Measurements from ENCODE around the gene SUCNR1. TPM values are rescaled to one million over a fixed set of nuclear protein-coding genes. Genes with fewer than 3 reads are reported as not detected.
"Not testable (repeated sequence)": the region's sequence is repeated elsewhere in the genome, so short reads cannot be mapped to it uniquely, and the experiment has no call there.

Gene SUCNR1
- polyA plus RNA-seq, 1 donor: 0.69 TPM

- WGBS (ENCODE audit: insufficient coverage, low lambda C conversion rate): 50% methylated on average over 2 of the region's 5 CpGs
- Histone ChIP-seq H3K27me3 (ENCODE audit: control insufficient read depth, insufficient read depth, low read length) (no peaks in the 10 kb centered on the region), H3K4me3 (ENCODE audit: low read length) (no peak overlapping the region), H3K4me1 (ENCODE audit: control insufficient read depth, insufficient read depth, low read length) (no peaks in the 10 kb centered on the region), H3K27ac (ENCODE audit: low read length) (no peak overlapping the region), H3K9me3 (ENCODE audit: control insufficient read depth, low read depth, low read length) (no peaks in the 10 kb centered on the region), H3K36me3 (ENCODE audit: control insufficient read depth, insufficient read depth, low read length) (no peaks in the 10 kb centered on the region)
- peak; percentile 16 to 46 for DNase-seq
Measured at GRCh38 chr3:151918253-151919029, 45.0 kb downstream of the SUCNR1 start.

GRCh38 chr3:151919030-151919328 is 45.5 kb downstream of the SUCNR1 start:
- no peaks in the 10 kb centered on the region for H3K27me3 ChIP-seq (ENCODE audit: control insufficient read depth, insufficient read depth, low read length)
- H3K4me3 ChIP-seq (ENCODE audit: low read length): no peak overlapping the region
- H3K36me3 ChIP-seq (ENCODE audit: control insufficient read depth, insufficient read depth, low read length): no peaks in the 10 kb centered on the region
- no peak overlapping the region for H3K27ac ChIP-seq (ENCODE audit: low read length)
- no peak for DNase-seq
- WGBS (ENCODE audit: insufficient coverage, low lambda C conversion rate): no CpG with 5 or more reads among the region's 2 CpGs
- H3K9me3 ChIP-seq (ENCODE audit: control insufficient read depth, low read depth, low read length): no peaks in the 10 kb centered on the region
- H3K4me1 ChIP-seq (ENCODE audit: control insufficient read depth, insufficient read depth, low read length): no peaks in the 10 kb centered on the region

- H3K9me3 ChIP-seq (ENCODE audit: control insufficient read depth, low read depth, low read length): no peaks in the 10 kb centered on the region
- no peak for DNase-seq
- no CpG with 5 or more reads among the region's 3 CpGs for WGBS (ENCODE audit: insufficient coverage, low lambda C conversion rate)
Measured at GRCh38 chr3:151919446-151919845, 46.0 kb downstream of the SUCNR1 start.

GRCh38 chr3:151923901-151924300 is 50.5 kb downstream of the SUCNR1 start:
- Histone ChIP-seq H3K4me3 (ENCODE audit: low read length) (no peak overlapping the region), H3K4me1 (ENCODE audit: control insufficient read depth, insufficient read depth, low read length) (no peaks in the 10 kb centered on the region), H3K9me3 (ENCODE audit: control insufficient read depth, low read depth, low read length) (no peaks in the 10 kb centered on the region), H3K36me3 (ENCODE audit: control insufficient read depth, insufficient read depth, low read length) (no peaks in the 10 kb centered on the region), H3K27me3 (ENCODE audit: control insufficient read depth, insufficient read depth, low read length) (no peaks in the 10 kb centered on the region), H3K27ac (ENCODE audit: low read length) (no peak overlapping the region)
- WGBS (ENCODE audit: insufficient coverage, low lambda C conversion rate): 67% methylated on average over 1 of the region's 1 CpG
- no peak for DNase-seq

More at GRCh38 chr3:151919446-151919845, 46.0 kb downstream of the SUCNR1 start:
- Histone ChIP-seq H3K27ac (ENCODE audit: low read length) (no peak overlapping the region), H3K4me3 (ENCODE audit: low read length) (no peak overlapping the region), H3K4me1 (ENCODE audit: control insufficient read depth, insufficient read depth, low read length) (no peaks in the 10 kb centered on the region), H3K27me3 (ENCODE audit: control insufficient read depth, insufficient read depth, low read length) (no peaks in the 10 kb centered on the region), H3K36me3 (ENCODE audit: control insufficient read depth, insufficient read depth, low read length) (no peaks in the 10 kb centered on the region)

- H3K36me3 ChIP-seq (ENCODE audit: control insufficient read depth, insufficient read depth, low read length): no peaks in the 10 kb centered on the region
- no peak overlapping the region for H3K4me3 ChIP-seq (ENCODE audit: low read length)
- H3K27me3 ChIP-seq (ENCODE audit: control insufficient read depth, insufficient read depth, low read length): no peaks in the 10 kb centered on the region
- H3K9me3 ChIP-seq (ENCODE audit: control insufficient read depth, low read depth, low read length): no peaks in the 10 kb centered on the region
- WGBS (ENCODE audit: insufficient coverage, low lambda C conversion rate): 94% methylated on average over 2 of the region's 3 CpGs
- no peak for DNase-seq
- H3K27ac ChIP-seq (ENCODE audit: low read length): no peak overlapping the region
- no peaks in the 10 kb centered on the region for H3K4me1 ChIP-seq (ENCODE audit: control insufficient read depth, insufficient read depth, low read length)
Measured at GRCh38 chr3:151924753-151925152, 51.3 kb downstream of the SUCNR1 start.

- DNase-seq: no peak
- no CpG with 5 or more reads among the region's 4 CpGs for WGBS (ENCODE audit: insufficient coverage, low lambda C conversion rate)
Measured at GRCh38 chr3:151925419-151925818, 52.0 kb downstream of the SUCNR1 start.

GRCh38 chr3:151925876-151926275 is 52.4 kb downstream of the SUCNR1 start:
- DNase-seq: no peak

More at GRCh38 chr3:151925419-151925818, 52.0 kb downstream of the SUCNR1 start:
- H3K4me1 ChIP-seq (ENCODE audit: control insufficient read depth, insufficient read depth, low read length): no peaks in the 10 kb centered on the region
- H3K9me3 ChIP-seq (ENCODE audit: control insufficient read depth, low read depth, low read length): no peaks in the 10 kb centered on the region
- H3K4me3 ChIP-seq (ENCODE audit: low read length): no peak overlapping the region
- no peaks in the 10 kb centered on the region for H3K36me3 ChIP-seq (ENCODE audit: control insufficient read depth, insufficient read depth, low read length)
- H3K27me3 ChIP-seq (ENCODE audit: control insufficient read depth, insufficient read depth, low read length): no peaks in the 10 kb centered on the region
- no peak overlapping the region for H3K27ac ChIP-seq (ENCODE audit: low read length)

GRCh38 chr3:151926956-151927355 is 53.5 kb downstream of the SUCNR1 start:
- no peaks in the 10 kb centered on the region for H3K36me3 ChIP-seq (ENCODE audit: control insufficient read depth, insufficient read depth, low read length)
- WGBS (ENCODE audit: insufficient coverage, low lambda C conversion rate): no CpG with 5 or more reads among the region's 5 CpGs

More at GRCh38 chr3:151925876-151926275, 52.4 kb downstream of the SUCNR1 start:
- Histone ChIP-seq H3K4me3 (ENCODE audit: low read length) (no peak overlapping the region), H3K36me3 (ENCODE audit: control insufficient read depth, insufficient read depth, low read length) (no peaks in the 10 kb centered on the region), H3K27ac (ENCODE audit: low read length) (no peak overlapping the region), H3K4me1 (ENCODE audit: control insufficient read depth, insufficient read depth, low read length) (no peaks in the 10 kb centered on the region), H3K27me3 (ENCODE audit: control insufficient read depth, insufficient read depth, low read length) (no peaks in the 10 kb centered on the region), H3K9me3 (ENCODE audit: control insufficient read depth, low read depth, low read length) (no peaks in the 10 kb centered on the region)
- WGBS (ENCODE audit: insufficient coverage, low lambda C conversion rate): no CpG with 5 or more reads among the region's 2 CpGs

GRCh38 chr3:151927915-151928525 is 54.6 kb downstream of the SUCNR1 start:
- not testable (repeated sequence) for H3K27ac ChIP-seq (ENCODE audit: low read length); H3K27me3 ChIP-seq (ENCODE audit: control insufficient read depth, insufficient read depth, low read length); H3K9me3 ChIP-seq (ENCODE audit: control insufficient read depth, low read depth, low read length); H3K4me1 ChIP-seq (ENCODE audit: control insufficient read depth, insufficient read depth, low read length); DNase-seq; H3K36me3 ChIP-seq (ENCODE audit: control insufficient read depth, insufficient read depth, low read length); H3K4me3 ChIP-seq (ENCODE audit: low read length)
- WGBS (ENCODE audit: insufficient coverage, low lambda C conversion rate): no CpG with 5 or more reads among the region's 49 CpGs

More at GRCh38 chr3:151926956-151927355, 53.5 kb downstream of the SUCNR1 start:
- no peaks in the 10 kb centered on the region for H3K27me3 ChIP-seq (ENCODE audit: control insufficient read depth, insufficient read depth, low read length)
- H3K9me3 ChIP-seq (ENCODE audit: control insufficient read depth, low read depth, low read length): no peaks in the 10 kb centered on the region
- no peak for DNase-seq
- no peaks in the 10 kb centered on the region for H3K4me1 ChIP-seq (ENCODE audit: control insufficient read depth, insufficient read depth, low read length)
- H3K4me3 ChIP-seq (ENCODE audit: low read length): no peak overlapping the region
- no peak overlapping the region for H3K27ac ChIP-seq (ENCODE audit: low read length)

GRCh38 chr3:151931171-151931570 is 57.7 kb downstream of the SUCNR1 start:
- Histone ChIP-seq H3K4me3 (ENCODE audit: low read length) (no peak overlapping the region), H3K27ac (ENCODE audit: low read length) (no peak overlapping the region), H3K36me3 (ENCODE audit: control insufficient read depth, insufficient read depth, low read length) (no peaks in the 10 kb centered on the region), H3K4me1 (ENCODE audit: control insufficient read depth, insufficient read depth, low read length) (no peaks in the 10 kb centered on the region), H3K9me3 (ENCODE audit: control insufficient read depth, low read depth, low read length) (no peaks in the 10 kb centered on the region), H3K27me3 (ENCODE audit: control insufficient read depth, insufficient read depth, low read length) (no peaks in the 10 kb centered on the region)
- WGBS (ENCODE audit: insufficient coverage, low lambda C conversion rate): no CpG with 5 or more reads among the region's 1 CpG
- no peak for DNase-seq
